NCI-H1930 (cell line): ENCODE data around the gene TLX1.

Source experiments
- DNase-seq, 2 experiments: peaks; one replicate each; lab custom pipeline; 2025; lab: John Stamatoyannopoulos, UW

Gene TLX1

DNA sequence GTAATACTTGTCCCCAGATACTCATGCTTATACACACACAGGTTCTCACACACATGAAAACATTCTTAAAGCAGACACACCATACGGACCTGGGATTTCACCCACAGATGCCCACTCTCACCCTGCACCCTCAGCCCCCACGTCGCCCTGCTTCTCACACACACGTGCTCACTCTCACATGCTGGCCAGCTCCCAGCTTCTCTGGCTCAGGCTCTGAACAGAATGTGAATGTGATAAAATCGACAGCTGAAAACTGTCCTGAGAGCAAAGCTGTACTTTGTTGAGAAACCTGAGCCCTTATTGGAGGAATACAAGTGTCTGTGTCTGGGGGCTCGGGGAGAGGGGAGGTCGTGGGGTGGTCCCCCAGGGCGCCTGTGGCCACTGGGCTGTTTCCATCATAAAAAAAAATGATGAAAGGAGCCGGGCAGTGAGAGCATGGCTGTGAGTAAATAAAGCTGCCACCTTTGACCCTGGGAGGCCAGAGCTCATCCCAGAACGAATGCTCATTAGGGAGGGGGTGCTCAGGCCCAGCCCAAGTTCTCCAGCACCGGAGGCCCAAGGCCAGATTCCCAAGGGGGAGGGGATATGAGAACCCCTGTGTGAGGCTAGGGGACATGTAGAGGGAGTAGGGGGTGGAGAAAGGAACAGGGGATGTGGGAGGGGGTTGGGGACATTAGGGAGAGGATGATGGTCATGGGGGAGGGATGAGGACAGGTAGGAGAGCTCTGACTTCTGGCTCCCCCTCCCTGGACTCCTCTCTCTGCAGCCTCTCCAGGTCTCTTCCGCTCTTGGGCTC lies 18.1 kb upstream of the TLX1 start:
- DNase-seq = no peak

DNA sequence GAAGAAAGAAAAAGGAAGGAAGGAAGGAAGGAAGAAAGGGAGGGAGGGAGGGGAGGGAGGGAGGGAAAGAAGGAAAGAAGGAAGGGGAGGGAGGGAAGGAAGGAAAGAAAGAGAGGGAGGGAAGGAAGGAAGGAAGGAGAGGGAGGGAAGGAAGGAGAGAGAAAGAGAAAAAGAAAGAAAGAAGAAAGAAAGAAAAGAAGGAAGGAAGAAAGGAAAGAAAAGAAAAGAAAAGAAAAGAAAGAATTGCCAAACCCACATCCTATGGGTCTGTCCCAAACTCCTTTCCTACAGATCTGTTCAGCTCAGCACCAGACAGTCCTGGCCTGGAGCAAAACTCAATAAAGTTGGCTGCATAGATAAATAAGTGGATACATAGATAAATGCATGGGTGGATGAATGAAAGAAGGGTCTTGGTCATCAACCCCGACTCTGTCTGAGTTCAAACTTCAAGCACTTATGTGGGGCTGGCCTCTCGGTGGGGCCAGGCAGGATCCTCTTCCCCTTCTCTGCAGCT lies 17.2 kb upstream of the TLX1 start:
- DNase-seq = no peak

DNA sequence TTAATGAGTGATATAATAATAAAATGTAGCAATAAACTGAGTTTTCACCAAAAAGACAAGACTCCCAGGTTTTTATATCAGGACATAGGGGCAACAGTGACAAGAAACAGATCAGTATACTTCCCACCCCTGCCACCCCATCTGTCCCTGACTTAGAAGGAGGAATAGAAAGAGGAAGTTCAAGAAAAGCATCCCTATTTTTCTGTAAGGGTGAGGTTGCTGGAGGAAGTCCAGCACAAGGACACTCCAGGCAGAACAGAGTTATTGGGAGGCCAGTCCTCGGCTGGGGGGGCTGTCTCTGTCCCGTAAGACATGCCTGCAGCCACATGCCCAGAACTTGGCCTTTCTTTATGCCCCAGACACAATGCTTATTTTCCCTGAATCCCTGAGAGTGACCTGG lies 16.5 kb upstream of the TLX1 start:
- no peak for DNase-seq

DNA sequence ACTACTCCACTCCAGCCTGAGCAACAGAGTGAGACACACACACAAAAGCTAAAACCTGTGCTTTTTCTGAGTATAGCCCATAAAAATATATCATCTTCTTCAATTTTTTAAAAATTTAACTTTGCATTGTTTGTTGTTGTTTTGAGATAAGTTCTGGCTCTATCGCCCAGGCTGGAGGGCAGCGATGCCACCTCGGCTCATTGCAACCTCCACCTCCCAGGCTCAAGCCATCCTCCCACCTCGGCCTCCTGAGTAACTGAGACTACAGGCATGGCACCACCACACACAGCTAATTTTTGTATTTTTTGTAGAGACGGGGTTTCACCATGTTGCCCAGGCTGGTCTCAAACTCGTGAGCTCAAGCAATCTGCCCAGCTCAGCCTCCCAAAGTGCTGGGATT lies 14.3 kb upstream of the TLX1 start:
- DNase-seq = no peak

DNA sequence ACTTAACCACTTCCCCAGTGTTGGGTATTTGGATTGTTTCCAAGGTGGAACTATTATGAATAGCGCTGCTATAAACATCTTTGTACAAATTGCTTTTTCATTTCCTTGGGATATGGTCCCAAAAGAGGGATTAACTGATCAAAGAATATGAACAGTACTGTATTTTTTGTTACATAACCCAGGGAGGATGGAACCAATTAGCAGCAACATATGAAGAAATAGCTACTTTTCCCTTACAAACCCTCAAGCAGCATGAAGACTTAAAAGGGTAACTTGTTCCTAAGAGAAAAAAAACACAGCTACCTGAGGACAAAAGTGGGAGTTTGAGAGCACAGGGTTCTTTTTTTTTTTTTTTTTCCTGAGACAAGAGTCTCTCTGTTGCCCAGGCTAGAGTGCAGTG lies 13.1 kb upstream of the TLX1 start:
- no peak for DNase-seq

DNA sequence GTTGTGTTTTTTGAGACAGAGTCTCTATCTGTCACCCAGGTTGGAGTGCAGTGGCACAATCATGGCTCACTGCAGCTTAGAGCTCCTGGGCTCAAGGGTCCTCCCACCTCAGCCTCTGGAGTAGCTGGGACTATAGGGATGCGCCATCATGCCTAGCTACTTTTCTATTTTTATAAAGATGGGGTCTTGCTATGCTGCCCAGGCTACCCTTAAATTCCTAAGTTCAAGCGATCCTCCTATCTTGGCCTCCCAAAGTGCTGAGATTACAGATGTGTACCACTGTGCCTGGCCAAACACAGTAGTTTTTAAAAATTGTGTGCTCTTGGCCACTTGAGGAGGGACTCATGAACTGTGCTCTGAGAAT lies 10.6 kb upstream of the TLX1 start:
- no peak for DNase-seq

DNA sequence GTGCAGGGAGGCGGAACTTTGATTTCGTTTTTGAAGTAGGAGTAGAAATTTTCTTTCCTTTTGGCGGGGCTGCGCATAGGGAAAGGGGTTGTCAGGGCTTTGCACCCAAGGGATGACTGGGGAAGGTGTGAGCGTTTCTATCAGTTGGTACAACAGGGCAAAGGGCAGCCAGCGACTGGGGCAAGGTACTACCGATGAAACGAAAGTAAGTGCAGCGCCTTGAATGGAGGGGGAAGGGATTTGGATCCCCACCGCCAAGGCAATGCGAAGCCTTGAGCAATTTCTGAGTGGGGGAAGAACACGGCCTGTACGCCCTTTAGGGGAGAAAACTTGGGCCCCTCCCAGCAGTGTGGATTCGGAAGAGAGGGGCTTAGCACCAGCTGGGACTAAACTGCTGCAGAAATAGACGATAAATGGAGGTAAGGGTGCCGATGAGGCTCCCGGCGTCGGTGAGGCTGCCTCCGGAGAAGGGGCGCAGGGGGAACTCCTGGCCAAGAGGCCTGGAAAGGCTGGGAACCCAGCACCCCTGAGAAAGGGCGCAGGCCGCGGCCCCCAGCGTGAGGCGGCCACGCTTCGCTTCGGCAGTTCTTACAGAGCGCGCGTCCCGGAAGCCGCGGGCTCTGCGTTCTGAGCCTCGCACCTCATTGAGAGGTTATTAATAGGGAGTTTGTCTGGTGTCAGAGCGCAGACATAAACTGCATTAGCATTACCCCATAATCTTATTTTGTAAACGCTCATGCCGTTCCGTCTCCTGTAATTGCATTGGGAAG lies 10.0 kb upstream of the TLX1 start:
- no peak for DNase-seq

DNA sequence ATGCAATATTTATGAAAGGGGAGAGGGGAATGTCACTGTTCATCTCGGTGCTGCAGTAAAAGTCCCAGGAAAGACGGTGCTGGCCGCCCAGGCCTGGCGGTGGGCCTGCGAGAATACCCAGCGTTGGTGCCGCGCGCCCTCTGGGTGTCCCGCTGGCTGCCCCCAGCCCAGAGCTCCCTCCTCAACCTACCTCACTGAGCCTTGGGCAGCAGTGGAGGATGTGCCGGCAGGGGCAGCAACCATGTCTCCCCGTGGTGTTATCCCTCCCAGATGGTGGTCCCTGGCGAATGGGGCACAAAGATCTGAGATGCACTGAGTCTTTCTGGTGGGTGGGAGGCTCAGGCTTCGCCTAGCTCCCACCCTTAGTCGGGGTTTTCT lies 9.5 kb upstream of the TLX1 start:
- DNase-seq = no peak

DNA sequence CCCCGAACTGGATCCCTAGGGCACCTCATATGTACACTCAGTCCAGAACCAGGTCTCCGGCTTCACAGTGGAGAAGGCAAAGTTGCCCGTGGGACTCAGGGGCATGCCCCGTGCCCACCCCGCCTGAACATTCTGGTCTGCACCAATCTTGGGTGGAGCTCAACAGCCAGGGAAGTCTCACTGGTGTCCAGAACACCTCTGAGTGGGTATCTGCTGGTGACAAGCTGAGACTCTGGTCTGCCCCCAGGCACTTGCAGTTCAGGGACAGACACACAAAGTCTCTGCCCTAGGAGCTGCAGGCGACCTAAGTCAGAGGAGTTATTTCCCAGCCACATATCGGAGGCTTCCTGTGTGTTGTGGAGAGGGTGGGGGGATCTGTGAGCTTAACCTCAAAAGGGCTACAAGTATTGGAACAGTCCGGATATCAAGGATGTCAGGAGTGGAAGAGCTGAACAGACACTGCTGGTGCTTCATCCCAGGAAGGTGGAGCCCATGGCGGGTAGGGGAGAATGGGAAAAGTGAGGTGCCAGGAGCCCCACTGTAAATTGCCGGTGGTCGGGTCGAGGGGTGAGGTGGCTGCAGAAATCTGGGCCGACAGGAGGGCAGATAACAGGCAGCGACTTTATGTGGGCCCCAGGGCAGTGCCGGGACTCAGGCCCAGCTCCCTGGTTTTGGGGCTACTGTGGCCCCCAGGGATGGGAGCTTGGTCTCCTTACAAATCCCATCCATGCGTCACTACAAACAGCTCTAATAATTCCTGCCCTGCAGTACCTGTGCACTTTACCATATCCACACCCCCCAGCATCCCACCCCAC lies 8.6 kb upstream of the TLX1 start:
- no peak for DNase-seq

DNA sequence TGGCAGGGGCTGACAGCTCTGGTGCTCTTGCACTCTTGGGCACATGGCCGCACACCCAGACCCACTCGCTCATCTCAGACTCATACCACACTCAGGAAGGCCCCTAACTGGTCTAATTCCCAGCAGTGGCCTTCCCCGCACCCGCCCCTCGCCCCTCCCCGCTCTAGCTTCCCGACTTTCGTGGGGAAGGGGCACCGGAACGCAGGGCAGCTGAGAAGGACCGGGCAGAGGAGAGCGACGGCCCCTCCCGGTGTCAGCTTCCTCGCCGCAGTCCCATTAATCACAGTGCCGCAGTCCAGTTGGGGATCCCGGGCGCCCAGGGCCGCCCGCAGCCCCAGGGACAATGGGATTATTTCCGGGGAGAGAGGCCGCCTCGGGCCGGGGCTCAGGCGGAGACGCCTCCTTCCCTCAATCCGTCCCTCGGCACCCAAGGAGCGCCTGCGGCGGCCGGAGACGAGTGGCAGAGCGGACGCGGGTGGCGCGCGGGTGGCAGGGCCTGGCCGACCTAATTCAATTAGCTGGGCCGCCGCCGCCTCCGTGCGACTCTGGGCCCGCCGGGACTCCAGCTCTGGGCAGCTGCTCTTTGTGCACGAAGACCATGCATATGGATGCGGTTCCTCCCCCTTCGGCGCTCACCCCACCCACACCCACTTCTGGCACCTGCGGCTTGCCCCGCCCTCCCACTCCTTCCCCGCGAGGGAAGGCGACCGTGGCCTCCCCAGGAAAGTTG lies 7.8 kb upstream of the TLX1 start:
- no peak for DNase-seq

DNA sequence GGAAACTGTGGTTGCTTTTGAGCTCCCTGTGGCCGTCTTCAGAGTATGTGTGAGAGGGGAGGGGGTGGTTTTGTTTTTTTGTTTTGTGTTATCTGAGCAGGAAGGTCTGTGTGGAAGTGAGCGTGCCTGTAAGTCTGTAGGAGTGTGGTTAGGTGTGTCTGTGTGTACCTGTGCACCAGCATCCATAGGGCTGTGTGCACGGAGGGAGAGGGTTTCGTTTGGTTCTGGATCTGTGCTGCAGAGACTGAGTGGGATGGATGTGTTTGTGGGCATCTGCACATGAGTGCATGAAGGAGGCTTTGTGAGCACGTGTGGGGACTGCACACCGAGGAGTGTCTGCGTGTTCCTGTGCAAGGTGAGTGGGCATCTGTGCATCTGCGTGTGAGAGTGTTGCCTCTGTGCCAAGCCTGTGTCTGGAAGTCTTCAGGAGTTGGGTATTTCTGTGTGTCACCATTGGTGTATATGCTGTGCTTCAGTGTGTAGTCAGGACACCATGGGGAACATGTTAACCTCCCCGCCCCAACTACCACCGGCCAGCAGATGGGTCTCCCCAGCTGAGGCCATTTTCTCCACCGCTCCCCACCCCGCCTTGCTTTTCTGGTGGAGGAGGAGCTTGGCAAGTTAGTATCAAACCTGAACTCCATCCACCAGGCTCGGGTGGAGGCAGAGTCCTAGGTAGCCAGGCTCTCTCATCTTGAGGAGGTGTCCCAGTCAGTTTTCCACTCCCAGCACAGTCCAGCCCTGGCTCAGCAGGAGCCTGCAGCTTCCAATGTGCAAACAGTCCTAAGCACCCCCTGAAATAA lies 7.1 kb upstream of the TLX1 start:
- DNase-seq = no peak

DNA sequence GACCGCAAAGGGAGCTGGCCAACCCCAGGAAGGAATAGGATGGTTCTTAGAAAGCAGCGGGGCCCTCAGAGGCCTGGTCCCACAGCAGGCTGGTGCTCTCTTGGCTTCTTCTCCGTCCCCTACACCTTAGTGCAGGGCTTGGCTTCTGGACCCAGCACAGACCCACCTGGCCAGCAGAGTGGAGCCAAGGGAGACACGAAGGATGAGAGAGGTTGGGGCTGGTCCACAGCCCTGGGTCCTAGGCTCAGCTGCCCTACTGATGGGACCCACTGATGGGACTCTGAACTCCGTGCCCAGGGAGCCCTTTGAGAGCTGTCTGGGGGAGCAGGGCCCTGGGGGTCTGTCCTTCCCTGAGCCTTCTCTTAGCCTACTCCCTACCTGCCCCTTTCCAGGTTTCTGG lies 6.2 kb upstream of the TLX1 start:
- DNase-seq = no peak

DNA sequence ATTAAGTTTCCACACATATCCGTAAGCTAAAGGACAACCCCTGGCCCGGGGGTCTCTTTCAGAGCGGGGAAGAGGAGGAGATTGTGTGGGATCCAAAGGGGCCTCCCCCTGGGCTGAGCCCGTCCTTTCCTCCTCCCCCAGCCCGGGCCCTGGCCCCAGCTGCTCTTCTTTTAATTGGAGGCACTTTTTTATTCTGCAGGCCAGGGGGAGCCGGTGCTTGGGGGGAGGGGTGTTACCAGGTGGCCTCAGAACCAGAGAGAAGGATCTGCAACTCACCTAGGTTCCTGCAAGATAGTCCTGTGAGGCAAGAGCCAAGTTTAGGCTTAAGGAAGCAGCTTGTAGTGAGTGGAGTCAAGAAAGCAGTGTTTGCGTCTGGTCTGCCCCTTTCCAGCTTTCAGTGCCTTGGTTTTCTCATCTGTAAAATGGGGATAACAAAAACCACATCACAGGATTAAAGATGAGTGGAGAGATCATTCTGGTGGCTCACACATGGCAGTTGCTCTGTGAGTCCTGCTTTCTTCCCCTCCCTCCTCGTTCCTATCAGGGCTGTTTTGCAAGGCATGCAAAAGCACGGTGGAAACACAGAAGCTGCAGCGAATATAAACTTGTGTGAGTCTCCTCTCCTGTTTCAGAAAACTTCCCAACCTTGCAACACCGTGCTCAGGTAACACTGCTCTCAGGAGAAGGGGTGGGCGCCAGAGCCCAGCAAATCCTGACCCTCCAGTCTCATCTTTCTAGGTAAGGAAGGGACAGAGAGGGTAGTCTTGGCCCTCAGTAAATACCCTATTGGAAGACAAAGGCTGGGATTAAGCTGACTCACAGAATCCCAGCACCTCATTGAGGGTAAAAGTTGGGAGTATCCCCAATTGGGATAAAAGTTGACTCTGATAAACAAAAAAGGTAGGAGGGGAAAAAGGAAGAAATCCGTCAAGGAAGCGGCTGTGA lies 4.1 kb upstream of the TLX1 start:
- DNase-seq = no peak

DNA sequence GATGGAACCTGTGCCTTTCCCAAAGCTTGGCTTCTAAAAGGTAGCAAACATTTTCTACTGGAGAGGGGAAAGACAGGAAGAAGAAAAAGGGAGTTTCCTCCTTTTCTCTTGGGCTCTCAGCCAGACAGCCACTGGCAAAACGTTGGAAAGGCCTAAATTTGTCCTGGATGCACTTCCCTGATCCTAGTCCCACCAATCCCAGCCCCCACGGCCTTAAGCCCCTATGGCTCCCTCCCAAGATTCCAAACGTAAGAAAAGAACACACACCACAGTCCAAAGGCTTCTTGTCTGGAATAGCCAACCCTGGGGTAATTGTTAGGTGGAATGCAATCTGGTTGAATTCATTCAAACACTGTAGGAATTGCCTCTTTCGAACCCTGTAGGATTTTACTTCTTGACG lies 959 bp upstream of the TLX1 start:
- no peak for DNase-seq

DNA sequence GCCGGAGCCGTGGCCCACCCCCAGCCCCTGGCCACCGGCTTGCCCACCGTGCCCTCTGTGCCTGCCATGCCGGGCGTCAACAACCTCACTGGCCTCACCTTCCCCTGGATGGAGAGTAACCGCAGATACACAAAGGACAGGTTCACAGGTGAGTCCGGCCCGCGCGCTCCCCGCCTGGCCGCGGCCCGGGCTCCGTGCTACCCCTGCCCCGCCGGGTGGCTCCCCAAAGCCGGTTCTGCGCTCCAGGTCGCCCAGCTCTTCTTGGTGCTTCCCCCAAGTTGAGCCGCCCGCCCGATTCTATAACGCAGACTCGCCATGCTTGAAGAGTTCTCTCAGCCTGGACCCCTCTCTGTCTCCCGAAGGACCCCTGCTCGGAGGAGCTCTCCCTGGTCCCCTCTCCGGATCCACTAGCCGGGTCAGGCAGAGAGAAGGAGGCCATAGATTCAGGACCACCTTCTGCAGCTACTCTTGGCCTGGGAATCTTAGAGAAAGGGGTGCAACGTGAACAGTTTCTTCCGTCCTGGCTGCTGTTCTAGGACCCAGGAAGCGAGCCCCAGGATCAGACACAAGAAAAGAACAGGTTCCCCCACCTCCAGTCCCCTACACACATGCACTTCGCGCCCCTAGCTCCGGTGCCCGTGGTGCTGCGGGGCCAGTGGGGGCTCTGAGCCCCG lies 999 bp downstream of the TLX1 start:
- no peak for DNase-seq

DNA sequence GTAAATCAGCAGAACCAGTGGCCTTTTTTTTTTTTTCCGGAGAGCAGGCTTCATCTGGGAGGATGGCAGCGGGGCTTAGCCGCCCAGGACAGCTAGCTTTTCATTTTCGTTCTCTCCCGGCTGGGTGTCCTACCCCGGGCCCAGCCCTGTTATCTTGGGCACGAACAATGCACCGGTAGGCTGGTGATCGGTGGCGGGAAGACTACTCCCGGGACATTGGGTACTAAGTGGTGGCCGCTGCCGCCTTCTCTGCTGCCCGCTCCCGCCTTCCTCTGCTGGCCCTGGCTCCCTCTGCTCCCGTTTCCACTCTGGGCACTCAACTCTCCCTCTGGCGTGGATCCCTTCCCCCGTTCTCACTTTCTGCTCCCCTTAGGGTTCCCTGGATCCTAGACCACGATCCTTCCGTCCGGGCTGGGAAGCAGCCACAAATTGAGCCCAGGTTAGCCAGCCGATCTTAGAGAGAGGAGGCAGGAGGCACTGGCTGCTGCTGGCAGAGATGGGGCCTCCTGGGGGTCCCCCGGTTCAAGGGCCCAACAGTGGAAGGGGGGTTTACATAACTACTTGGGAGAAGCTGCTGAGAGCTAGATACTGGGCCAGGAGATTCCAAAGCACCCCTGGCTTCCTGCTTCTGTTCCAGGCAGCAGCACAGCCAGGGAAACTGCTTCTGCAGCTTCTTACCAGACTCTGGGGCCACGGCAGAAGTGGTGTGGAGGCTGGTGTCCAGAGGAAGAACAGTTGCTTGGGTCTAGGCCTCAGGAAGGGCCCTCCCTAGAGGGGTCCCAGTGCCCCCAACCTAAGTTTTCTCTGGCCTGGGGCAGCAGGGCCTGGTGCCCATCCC lies 1.8 kb downstream of the TLX1 start:
- DNase-seq = no peak

DNA sequence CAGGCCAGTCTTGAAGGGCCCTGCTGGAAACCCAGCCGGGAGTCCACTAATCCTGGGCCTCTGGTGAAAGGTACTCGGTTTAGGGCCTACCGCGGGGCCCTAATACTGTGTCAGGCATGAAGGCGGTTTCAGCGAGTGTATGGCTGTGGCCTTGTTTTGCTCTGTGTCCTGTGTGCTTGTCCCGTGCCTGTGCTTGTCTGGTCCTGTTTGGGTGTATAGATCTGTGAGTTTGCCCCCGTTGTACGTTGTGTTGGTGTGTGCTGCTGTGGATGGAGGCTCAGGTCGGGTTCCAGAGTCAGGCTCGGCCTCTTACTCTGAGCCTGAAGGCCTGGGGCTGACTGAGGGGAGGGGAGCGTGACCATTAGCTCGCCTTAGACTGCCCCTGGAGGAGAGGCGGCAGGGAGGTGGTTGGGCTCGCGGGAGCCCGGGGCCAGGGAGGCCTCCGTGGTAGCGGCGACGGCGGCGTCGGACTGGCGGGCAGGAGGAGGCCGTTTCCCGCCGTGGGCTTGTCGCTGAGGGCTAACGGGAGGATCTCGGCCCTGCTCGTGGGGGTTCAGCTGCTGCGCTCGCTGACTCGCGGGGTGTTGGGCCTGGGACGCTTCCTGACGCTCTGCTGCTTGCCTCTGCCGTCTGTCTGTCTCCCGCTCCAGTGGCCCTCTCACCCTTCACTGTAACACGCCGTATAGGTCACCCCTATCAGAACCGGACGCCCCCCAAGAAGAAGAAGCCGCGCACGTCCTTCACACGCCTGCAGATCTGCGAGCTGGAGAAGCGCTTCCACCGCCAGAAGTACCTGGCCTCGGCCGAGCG lies 2.6 kb downstream of the TLX1 start:
- DNase-seq = no peak
